GM23338 (cell line): ENCODE data around the gene DAZAP1. TPM values are rescaled to one million over a fixed set of nuclear protein-coding genes. Genes with fewer than 3 reads are reported as not detected.

Experiments
- EZH2 ChIP-seq: fragments of 200-600 bp; sonication (generic); IDR thresholded peaks from one replicate; pipeline ENCODE4 v1.8.0; 2017; ENCODE audit warnings: antibody characterized with exemption, mild to moderate bottlenecking, low read depth; ENCODE audit not compliant: unreplicated experiment
- JUNB ChIP-seq: IDR thresholded peaks from one replicate; pipeline ENCODE4 v1.6.1; 2016; ENCODE audit warnings: antibody characterized with exemption; ENCODE audit not compliant: unreplicated experiment
- NANOG ChIP-seq: IDR thresholded peaks from 2 replicates; pipeline ENCODE4 v1.6.1; 2016; ENCODE audit warnings: antibody characterized with exemption, borderline replicate concordance
- REST ChIP-seq: IDR thresholded peaks from one replicate; pipeline ENCODE4 v1.6.1; 2018; ENCODE audit warnings: antibody characterized with exemption; ENCODE audit not compliant: unreplicated experiment
- ZNF462 ChIP-seq: fragments of 250-450 bp; sonication (Bioruptor Pico); IDR thresholded peaks from 2 replicates; pipeline ENCODE4 v1.5.0; 2020; ENCODE audit warnings: mild to moderate bottlenecking, moderate library complexity
- polyA plus RNA-seq: library from polyadenylated mRNA; unstranded; fragments of >200 nt; fragmentation: Nextera tagmentation; extraction: Ambion mirVana; gene quantifications from 2 replicates; pipeline ENCODE4 v1.2.1, GENCODE V29; 2016
- total RNA-seq: library from RNA; depleted of rRNA; stranded (reverse); fragments of >200 nt; shearing (Covaris generic); gene quantifications from 2 replicates; pipeline ENCODE4 v1.2.3, GENCODE V29; 2014

The DAZAP1 gene
- total and polyA plus RNA-seq, 2 experiments from 2014 or later: 44.1 to 194 TPM

- TF ChIP-seq ZNF462 (no peak), REST (no peak), JUNB (no peak), NANOG (no peak), EZH2 (no peak)
Measured at GRCh38 chr19:1435378-1435989, 28.1 kb downstream of the DAZAP1 start (continued).
